AG04450 (cell line): ENCODE measurements around the gene CENPT. TPM values are rescaled to one million over a fixed set of nuclear protein-coding genes. Genes with fewer than 3 reads are reported as not detected.
A peak's percentile ranks its signal among the peaks of the same experiment; 100 is the strongest.

Experiments used
- CTCF ChIA-PET: fragments of 300-600, 350-600 bp; formaldehyde crosslinking; extraction: SDS; loops from one replicate; lab custom pipeline; 2022; ENCODE audit warnings: antibody characterized with exemption, inconsistent platforms; lab: Charles Lee
- POLR2A ChIA-PET: fragments of 350-600 bp; formaldehyde crosslinking; extraction: SDS; loops from one replicate; lab custom pipeline; 2021; ENCODE audit warnings: antibody characterized with exemption, inconsistent platforms; lab: Yijun Ruan, JAX
- DNase-seq: peaks from one replicate; pipeline ENCODE4 v3.0.0-alpha.2; 2011; ENCODE audit warnings: low read depth, low spot score
- H3K27ac ChIP-seq: one replicate; pipeline ENCODE4 v1.5.1; 2012; ENCODE audit warnings: low read depth, low read length, control low read depth
- H3K27me3 ChIP-seq: one replicate; pipeline ENCODE4 v1.6.0; 2012; ENCODE audit warnings: low read length; ENCODE audit not compliant: control insufficient read depth, insufficient read depth
- H3K4me3 ChIP-seq: 2 replicates; pipeline ENCODE4 v1.5.1; 2011; ENCODE audit warnings: mild to moderate bottlenecking, low read depth, low read length, control low read depth
- H3K9me3 ChIP-seq: 2 replicates; pipeline ENCODE4 v1.5.1; 2012; ENCODE audit warnings: low read length; ENCODE audit not compliant: control insufficient read depth, insufficient read depth
- CTCF ChIP-seq: IDR thresholded peaks from 2 replicates; pipeline ENCODE4 v1.5.1; 2011; ENCODE audit warnings: low read depth, low read length, control low read depth, inconsistent platforms
- polyA plus RNA-seq: library from polyadenylated mRNA; depleted of rRNA; stranded (reverse); fragments of >200 nt; gene quantifications from 2 replicates; pipeline ENCODE4 v1.2.3, GENCODE V29; 2011

Gene CENPT
- polyA plus RNA-seq, 1 experiment, result 17.9 TPM

GRCh38 chr16:67846320-67847063 is 1.0 kb downstream of the CENPT start, which contains the start of gene NUTF2:
Gene NUTF2 (plus strand): TSS chr16:67846933. CDS start chr16:67865131, 18,198 bp downstream.
- H3K9me3 ChIP-seq, result peaks cover 4% of the 10 kb centered on the region; the same call in 1 of the 2 replicates
- no peaks in the 10 kb centered on the region for H3K27me3 ChIP-seq
- peak within 1 kb of the TSS; percentile 78 for H3K27ac ChIP-seq
- peak within 1 kb of the TSS; percentile 86 for H3K4me3 ChIP-seq
- peak; percentile 70 for DNase-seq
- ChIA-PET CTCF (interaction anchor here (0.6 to 1.6 kb wide), 3 partner anchors 19 to 325 kb away, joined by 3 to 4 read pairs (median 3); no protein-coding TSS in a partner anchor), POLR2A (interaction anchor here (1.1 to 2.1 kb wide), 3 partner anchors 13 to 40 kb away, joined by 4 to 9 read pairs (median 5); partner anchors contain the start of genes RANBP10 and TSNAXIP1)
- no peak for TF ChIP-seq CTCF

GRCh38 chr16:67846063-67846319 is 1.5 kb downstream of the CENPT start:
- Histone ChIP-seq H3K4me3 (peak overlapping the region; percentile 86), H3K27me3 (no peaks in the 10 kb centered on the region), H3K9me3 (peaks cover 4% of the 10 kb centered on the region; the same call in 1 of the 2 replicates), H3K27ac (peak overlapping the region; percentile 78)
- TF ChIP-seq CTCF, result no peak
- ChIA-PET CTCF (interaction anchor here (0.6 to 1.6 kb wide), 3 partner anchors 19 to 325 kb away, joined by 3 to 4 read pairs (median 3); no protein-coding TSS in a partner anchor), POLR2A (interaction anchor here (0.6 to 2.1 kb wide), 4 partner anchors 13 to 354 kb away, joined by 4 to 9 read pairs (median 5); partner anchors contain the start of genes RANBP10 and TSNAXIP1)
- no peak for DNase-seq

GRCh38 chr16:67845291-67846062 is 2.0 kb downstream of the CENPT start:
- no peak for DNase-seq
- Histone ChIP-seq H3K27me3 (no peaks in the 10 kb centered on the region), H3K9me3 (peaks cover 4% of the 10 kb centered on the region; the same call in 1 of the 2 replicates), H3K4me3 (peak overlapping the region; percentile 86), H3K27ac (no peak overlapping the region)
- TF ChIP-seq CTCF, result no peak
- CTCF ChIA-PET, result interaction anchor here (0.6 to 1.6 kb wide), 6 partner anchors 20 to 324 kb away, joined by 3 to 10 read pairs (median 5); no protein-coding TSS in a partner anchor
- POLR2A ChIA-PET, result interaction anchor here (0.6 to 1.2 kb wide), 5 partner anchors 12 to 353 kb away, joined by 3 to 5 read pairs (median 4); partner anchors contain the start of genes RANBP10 and TSNAXIP1

- no peak for DNase-seq
- no peaks in the 10 kb centered on the region for H3K27me3 ChIP-seq
- peak overlapping the region; percentile 34 for H3K27ac ChIP-seq
- ChIA-PET CTCF (interaction anchor here (1.0 to 1.6 kb wide), 4 partner anchors 28 to 323 kb away, joined by 3 to 10 read pairs (median 6); no protein-coding TSS in a partner anchor), POLR2A (interaction anchor here (0.6 to 1.1 kb wide), 5 partner anchors 12 to 76 kb away, joined by 3 to 4 read pairs (median 3); no protein-coding TSS in a partner anchor)
- no peak for TF ChIP-seq CTCF
- peak overlapping the region; percentile 29 for H3K4me3 ChIP-seq
- H3K9me3 ChIP-seq, result peaks cover 4% of the 10 kb centered on the region; the same call in 1 of the 2 replicates
These were observed 3.0 kb downstream of the CENPT start for GRCh38 chr16:67844497-67844896.
